ENCODE measurements around the gene DNAH2.
"Not testable (repeated sequence)": the region's sequence is repeated elsewhere in the genome, so short reads cannot be mapped to it uniquely, and the experiment has no call there.

- not testable (repeated sequence) for TF ChIP-seq RCOR1 (IDR thresholded peaks at IDR 0.05; ENCODE audit: low read length); CTCF (IDR thresholded peaks at IDR 0.05); USF1 (IDR thresholded peaks at IDR 0.05; ENCODE audit: borderline replicate concordance, low read depth); MAX (IDR thresholded peaks at IDR 0.05; ENCODE audit: low read depth); FOXJ3 (CRISPR knock-in tag; IDR thresholded peaks at IDR 0.05); EZH2phosphoT487 (IDR thresholded peaks at IDR 0.05; ENCODE audit: borderline replicate concordance, low read depth)
These were observed 92.3 kb downstream of the DNAH2 start for GRCh38 chr17:7809791-7810343.

Measured in SK-N-SH (cell line).